ENCODE data around the gene MGLL. TPM values are rescaled to one million over a fixed set of nuclear protein-coding genes. Genes with fewer than 3 reads are reported as not detected.

Gene MGLL
- total and polyA plus RNA-seq, 8 donors, result 3.3 to 11.4 (median 6.6) TPM

GRCh38 chr3:127751782-127752181 lies 70.5 kb downstream of the MGLL start:
- ATAC-seq (no peak), FAIRE-seq (no peak), DNase-seq (no peak)
- H3K36me3 ChIP-seq, result no peaks in the 10 kb centered on the region
- peaks cover 0 to 11% (median 8%) of the 10 kb centered on the region in 3 donors for H3K4me1 ChIP-seq
- no peak overlapping the region for H3K27ac ChIP-seq
- 92 to 97% methylated on average over 4 of the region's 4 CpGs for WGBS, 2 donors
- no peaks in the 10 kb centered on the region for H3K9me3 ChIP-seq
- no peak for TF ChIP-seq CTCF (IDR thresholded peaks at IDR 0.05)
- intact Hi-C loops (cut with DNase I), result no loop called here
- H3K4me3 ChIP-seq, result no peak overlapping the region
- H3K27me3 ChIP-seq, result no peaks in the 10 kb centered on the region

GRCh38 chr3:127751163-127751621 lies 71.1 kb downstream of the MGLL start:
- Histone ChIP-seq H3K27me3 (no peaks in the 10 kb centered on the region), H3K36me3 (no peaks in the 10 kb centered on the region), H3K27ac (no peak overlapping the region), H3K4me3 (no peak overlapping the region), H3K4me1 (peaks cover 0 to 11% (median 8%) of the 10 kb centered on the region in 3 donors), H3K9me3 (no peaks in the 10 kb centered on the region)
- no peak for TF ChIP-seq CTCF (IDR thresholded peaks at IDR 0.05)
- no peak for FAIRE-seq
- peak in 1 of 6 donors; percentile 23 for DNase-seq
- ATAC-seq, result no peak
- intact Hi-C loops (cut with DNase I), result no loop called here
- 80 to 85% methylated on average over 8 of the region's 8 CpGs for WGBS, 2 donors

GRCh38 chr3:127750226-127751031 lies 71.9 kb downstream of the MGLL start:
- FAIRE-seq (no peak), DNase-seq (peak in 1 of 6 donors; percentile 25), ATAC-seq (no peak)
- 81 to 87% methylated on average over 12 of the region's 12 CpGs for WGBS, 2 donors
- intact Hi-C loops (cut with DNase I), result no loop called here
- Histone ChIP-seq H3K9me3 (no peaks in the 10 kb centered on the region), H3K36me3 (no peaks in the 10 kb centered on the region), H3K27ac (no peak overlapping the region), H3K4me3 (no peak overlapping the region), H3K27me3 (no peaks in the 10 kb centered on the region), H3K4me1 (peaks cover 0 to 11% (median 8%) of the 10 kb centered on the region in 3 donors)
- no peak for TF ChIP-seq CTCF (IDR thresholded peaks at IDR 0.05)

GRCh38 chr3:127749787-127750225 lies 72.5 kb downstream of the MGLL start:
- Histone ChIP-seq H3K4me3 (no peak overlapping the region), H3K27ac (no peak overlapping the region), H3K4me1 (peaks cover 0 to 11% (median 8%) of the 10 kb centered on the region in 3 donors), H3K27me3 (no peaks in the 10 kb centered on the region), H3K36me3 (no peaks in the 10 kb centered on the region), H3K9me3 (no peaks in the 10 kb centered on the region)
- WGBS, 2 donors, result 82 to 83% methylated on average over 7 of the region's 7 CpGs
- DNase-seq, result no peak
- no peak for FAIRE-seq
- ATAC-seq, result no peak
- TF ChIP-seq CTCF (IDR thresholded peaks at IDR 0.05), result no peak
- intact Hi-C loops (cut with DNase I), result no loop called here

GRCh38 chr3:127749361-127749760 lies 73.0 kb downstream of the MGLL start:
- ATAC-seq (no peak), DNase-seq (no peak), FAIRE-seq (no peak)
- peaks cover 0 to 11% (median 8%) of the 10 kb centered on the region in 3 donors for H3K4me1 ChIP-seq
- H3K27me3 ChIP-seq, result no peaks in the 10 kb centered on the region
- 89 to 93% methylated on average over 3 of the region's 3 CpGs for WGBS, 2 donors
- intact Hi-C loops (cut with DNase I), result no loop called here
- H3K9me3 ChIP-seq, result no peaks in the 10 kb centered on the region
- TF ChIP-seq CTCF (IDR thresholded peaks at IDR 0.05), result no peak
- no peak overlapping the region for H3K27ac ChIP-seq
- no peak overlapping the region for H3K4me3 ChIP-seq
- H3K36me3 ChIP-seq, result no peaks in the 10 kb centered on the region

Data from pancreas (tissue), 10 donors.